ENCODE results near the gene WDR93. TPM values are rescaled to one million over a fixed set of nuclear protein-coding genes. Genes with fewer than 3 reads are reported as not detected.

Gene WDR93
- total RNA-seq, 4 donors from 2014 or later = 0.31 TPM; not detected in 3

- no peak for DNase-seq (ENCODE audit: low spot score in 2 of 2)
- Histone ChIP-seq H3K27ac (no peak overlapping the region), H3K4me3 (no peak overlapping the region), H3K9me3 (no peaks in the 10 kb centered on the region), H3K36me3 (no peaks in the 10 kb centered on the region), H3K27me3 (no peaks in the 10 kb centered on the region), H3K4me1 (peaks cover 62% of the 10 kb centered on the region)
- 74% methylated on average over 9 of the region's 10 CpGs for WGBS
- TF ChIP-seq EP300 (IDR thresholded peaks at IDR 0.05) (no peak), POLR2A (IDR thresholded peaks at IDR 0.05) (no peak), POLR2AphosphoS5 (IDR thresholded peaks at IDR 0.05) (no peak), CTCF (IDR thresholded peaks at IDR 0.05) (no peak)
These were observed 87.3 kb downstream of the WDR93 start for GRCh38 chr15:89777782-89778380.

- no peak overlapping the region for H3K4me3 ChIP-seq
- no peaks in the 10 kb centered on the region for H3K27me3 ChIP-seq
- H3K36me3 ChIP-seq = no peaks in the 10 kb centered on the region
- H3K4me1 ChIP-seq = peaks cover 66% of the 10 kb centered on the region
- DNase-seq (ENCODE audit: low spot score in 2 of 2) = no peak
- 70% methylated on average over 4 of the region's 4 CpGs for WGBS
- no peaks in the 10 kb centered on the region for H3K9me3 ChIP-seq
- no peak overlapping the region for H3K27ac ChIP-seq
- no peak for TF ChIP-seq POLR2AphosphoS5 (IDR thresholded peaks at IDR 0.05)
- no peak for TF ChIP-seq POLR2A (IDR thresholded peaks at IDR 0.05)
- TF ChIP-seq EP300 (IDR thresholded peaks at IDR 0.05) = no peak
- TF ChIP-seq CTCF (IDR thresholded peaks at IDR 0.05) = no peak
These were observed 88.2 kb downstream of the WDR93 start for GRCh38 chr15:89778861-89779260.

GRCh38 chr15:89780601-89781000 is 90.0 kb downstream of the WDR93 start:
- H3K27ac ChIP-seq = peak overlapping the region; percentile 71
- TF ChIP-seq CTCF (IDR thresholded peaks at IDR 0.05) (no peak), EP300 (IDR thresholded peaks at IDR 0.05) (no peak), POLR2A (IDR thresholded peaks at IDR 0.05) (no peak), POLR2AphosphoS5 (IDR thresholded peaks at IDR 0.05) (no peak)
- H3K4me1 ChIP-seq = peaks cover 64% of the 10 kb centered on the region
- WGBS = 45% methylated on average over 6 of the region's 6 CpGs
- H3K9me3 ChIP-seq = no peaks in the 10 kb centered on the region
- H3K27me3 ChIP-seq = no peaks in the 10 kb centered on the region
- peaks cover 8% of the 10 kb centered on the region for H3K36me3 ChIP-seq
- no peak overlapping the region for H3K4me3 ChIP-seq
- DNase-seq (ENCODE audit: low spot score in 2 of 2) = no peak

GRCh38 chr15:89781055-89781454 is 90.4 kb downstream of the WDR93 start:
- DNase-seq (ENCODE audit: low spot score in 2 of 2) = no peak

More at GRCh38 chr15:89781055-89781454, 90.4 kb downstream of the WDR93 start:
- Histone ChIP-seq H3K27ac (peak overlapping the region; percentile 71), H3K27me3 (no peaks in the 10 kb centered on the region), H3K36me3 (peaks cover 8% of the 10 kb centered on the region), H3K4me1 (peaks cover 60% of the 10 kb centered on the region), H3K4me3 (no peak overlapping the region), H3K9me3 (no peaks in the 10 kb centered on the region)
- WGBS = 56% methylated on average over 2 of the region's 6 CpGs
- TF ChIP-seq POLR2A (IDR thresholded peaks at IDR 0.05) (no peak), CTCF (IDR thresholded peaks at IDR 0.05) (no peak), POLR2AphosphoS5 (IDR thresholded peaks at IDR 0.05) (no peak)

Measured in suprapubic skin (tissue), 4 donors.